GM18502 (cell line): ENCODE measurements around the gene RDH16.

ENCODE experiments used
- ATAC-seq: cut with Tn5 transposase; IDR thresholded peaks from one replicate; pipeline ENCODE4 v1.9.1; 2021; ENCODE audit warnings: mild to moderate bottlenecking; ENCODE audit not compliant: unreplicated experiment, poor library complexity

RDH16 gene, protein sequence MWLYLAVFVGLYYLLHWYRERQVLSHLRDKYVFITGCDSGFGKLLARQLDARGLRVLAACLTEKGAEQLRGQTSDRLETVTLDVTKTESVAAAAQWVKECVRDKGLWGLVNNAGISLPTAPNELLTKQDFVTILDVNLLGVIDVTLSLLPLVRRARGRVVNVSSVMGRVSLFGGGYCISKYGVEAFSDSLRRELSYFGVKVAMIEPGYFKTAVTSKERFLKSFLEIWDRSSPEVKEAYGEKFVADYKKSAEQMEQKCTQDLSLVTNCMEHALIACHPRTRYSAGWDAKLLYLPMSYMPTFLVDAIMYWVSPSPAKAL

DNA sequence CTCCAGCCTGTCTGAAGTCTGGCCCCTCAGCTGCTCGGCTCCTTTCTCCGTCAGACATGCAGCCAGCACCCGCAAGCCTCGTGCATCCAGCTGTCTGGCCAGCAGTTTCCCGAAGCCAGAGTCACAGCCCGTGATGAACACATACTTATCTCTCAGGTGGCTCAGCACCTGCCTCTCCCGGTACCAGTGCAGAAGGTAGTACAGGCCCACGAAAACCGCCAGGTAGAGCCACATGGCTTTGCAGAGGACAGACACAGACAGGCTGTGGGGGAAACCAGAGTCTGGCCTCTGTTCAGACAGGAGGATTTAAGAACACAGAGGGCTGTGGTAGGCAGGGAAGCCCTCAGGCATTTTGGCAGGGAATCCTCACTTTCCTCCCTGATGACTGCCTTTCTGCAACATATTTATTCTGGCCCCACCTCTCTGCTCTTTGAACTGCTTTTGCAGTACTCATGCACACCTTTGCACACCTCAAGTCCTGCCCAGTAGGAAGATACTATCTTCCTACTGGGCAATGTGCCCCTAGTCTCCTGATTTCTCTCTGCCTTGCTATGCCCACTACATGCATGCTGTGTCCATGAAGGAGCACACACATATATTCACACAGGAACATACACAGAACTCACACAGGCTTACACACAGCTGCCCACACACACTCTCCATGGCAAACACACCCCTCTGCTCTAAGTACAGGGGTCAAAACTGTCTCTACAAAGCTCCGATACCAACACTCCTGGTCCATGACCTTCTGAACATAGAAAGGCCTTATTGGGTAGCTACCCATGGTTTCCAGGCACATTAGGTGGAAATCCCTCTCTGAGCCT lies at the start of gene RDH16:
Gene RDH16 (minus strand): TSS at position 380 of the 824 bp plus-strand sequence. CDS start 146 bp downstream, at position 234.
- no peak for ATAC-seq

DNA sequence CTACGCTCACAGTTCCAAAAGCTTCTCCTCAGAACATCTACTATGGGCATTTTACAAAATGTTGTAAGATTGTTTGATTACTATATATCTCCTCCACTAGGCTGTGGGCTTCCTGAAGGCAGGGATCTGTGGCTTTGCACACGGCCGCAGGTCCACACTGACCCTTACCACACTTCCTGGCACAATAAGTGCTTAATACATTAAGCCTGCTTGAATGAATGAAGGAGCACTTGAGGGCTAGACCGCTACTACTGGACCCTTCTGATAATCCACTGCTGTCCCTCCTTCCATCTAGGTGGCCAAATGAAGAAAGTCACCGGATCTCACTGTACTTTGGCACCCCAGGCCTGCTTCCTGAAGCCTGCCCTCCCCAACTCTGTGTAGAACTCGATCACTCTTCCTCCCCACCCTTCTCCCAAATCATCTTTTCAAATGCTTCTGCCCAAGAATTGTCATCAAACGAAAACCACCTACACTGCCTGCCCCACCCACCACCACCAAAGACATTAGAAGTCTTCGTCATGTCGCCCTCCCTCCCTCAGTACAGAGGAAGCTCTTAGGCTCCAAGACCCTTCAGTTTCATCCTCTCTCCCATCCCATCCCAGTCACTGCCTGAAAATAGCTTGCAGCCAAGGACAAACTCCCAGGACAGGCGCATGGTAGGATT lies 49.5 kb upstream of the RDH16 start:
- ATAC-seq, result peak; percentile 4

DNA sequence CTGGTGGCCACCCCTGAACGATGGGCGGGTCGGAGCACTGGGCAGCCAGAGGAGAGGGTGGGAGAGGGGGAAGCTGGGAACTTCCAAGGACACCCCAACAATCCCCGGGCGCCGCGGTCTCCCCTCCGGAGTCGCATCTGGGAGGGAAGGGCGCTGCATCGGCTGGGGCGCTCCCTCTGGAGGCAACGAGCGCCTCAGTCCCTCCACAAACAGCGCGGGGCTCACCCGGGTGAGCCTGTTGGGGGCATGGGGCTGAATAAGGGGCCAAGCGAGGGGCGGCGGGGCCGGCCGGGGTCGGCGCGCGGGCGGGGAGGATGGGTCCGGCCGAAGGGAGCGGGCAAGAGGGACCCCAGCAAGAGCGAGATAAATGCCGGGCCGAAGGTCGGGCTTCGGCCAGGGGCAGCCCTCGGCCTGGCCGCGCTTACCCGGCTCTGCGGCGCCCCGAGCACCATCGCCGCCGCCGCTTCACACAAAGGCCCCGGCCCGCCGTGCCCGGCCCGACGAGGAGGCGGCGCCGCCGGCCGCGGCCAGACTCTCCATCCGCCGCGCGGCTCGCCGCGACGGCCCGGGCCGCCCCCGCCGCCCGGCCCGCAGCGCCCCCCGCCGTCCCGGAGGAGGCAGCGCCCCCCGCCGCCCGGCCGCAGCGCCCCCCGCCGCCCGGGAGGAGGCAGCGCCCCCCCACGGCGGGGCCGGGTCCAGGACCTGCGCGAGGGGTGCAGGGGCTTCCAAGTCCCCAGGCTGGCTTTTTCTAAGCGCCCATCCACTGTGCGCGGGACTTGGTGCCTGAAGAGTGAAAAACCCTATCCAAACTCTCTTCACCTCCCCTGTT lies 48.8 kb upstream of the RDH16 start, which contains the start of gene ZBTB39:
Gene ZBTB39 (minus strand): TSS at position 567 of the 829 bp plus-strand sequence. CDS start 1,629 bp downstream, outside the sequence.
- ATAC-seq, result peak; percentile 64

DNA sequence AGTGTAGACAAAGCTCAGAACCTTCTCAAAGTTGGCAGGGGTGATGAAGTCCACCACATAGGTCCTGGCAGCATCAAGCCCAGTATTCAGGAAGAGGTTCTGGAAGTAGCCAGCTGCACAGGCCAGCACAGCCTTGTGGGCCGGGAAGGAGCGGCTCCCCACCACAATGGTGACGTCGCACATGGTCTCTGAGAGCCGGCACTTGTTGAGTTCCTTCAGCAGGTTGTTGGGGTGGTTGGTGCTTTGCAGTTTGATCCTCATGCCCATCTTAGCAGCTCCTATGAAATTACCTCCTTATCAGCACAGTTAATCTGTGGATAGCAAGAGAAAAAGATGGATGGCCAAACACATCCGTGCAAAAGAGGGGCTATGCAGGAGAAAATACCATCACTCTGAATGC lies 47.2 kb upstream of the RDH16 start:
- no peak for ATAC-seq

DNA sequence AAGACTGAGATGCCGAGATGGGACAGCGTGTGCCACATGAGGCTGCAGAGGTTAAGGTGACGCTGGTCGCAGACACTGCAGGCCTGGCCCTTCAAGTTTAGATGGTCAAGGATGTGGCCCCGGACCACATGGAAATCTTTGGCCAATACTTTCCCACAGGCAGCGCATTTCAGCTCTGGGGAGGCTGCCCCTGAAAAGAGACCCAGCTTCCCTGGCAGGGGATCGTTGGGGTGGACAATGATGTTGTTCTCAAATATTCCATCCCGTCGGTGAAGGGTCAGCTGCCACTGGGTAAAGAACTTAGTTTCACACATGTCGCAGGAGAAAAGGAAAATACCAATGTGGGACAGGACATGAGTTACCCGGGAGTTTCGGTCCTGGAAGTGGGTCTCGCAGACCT lies 46.0 kb upstream of the RDH16 start:
- no peak for ATAC-seq

DNA sequence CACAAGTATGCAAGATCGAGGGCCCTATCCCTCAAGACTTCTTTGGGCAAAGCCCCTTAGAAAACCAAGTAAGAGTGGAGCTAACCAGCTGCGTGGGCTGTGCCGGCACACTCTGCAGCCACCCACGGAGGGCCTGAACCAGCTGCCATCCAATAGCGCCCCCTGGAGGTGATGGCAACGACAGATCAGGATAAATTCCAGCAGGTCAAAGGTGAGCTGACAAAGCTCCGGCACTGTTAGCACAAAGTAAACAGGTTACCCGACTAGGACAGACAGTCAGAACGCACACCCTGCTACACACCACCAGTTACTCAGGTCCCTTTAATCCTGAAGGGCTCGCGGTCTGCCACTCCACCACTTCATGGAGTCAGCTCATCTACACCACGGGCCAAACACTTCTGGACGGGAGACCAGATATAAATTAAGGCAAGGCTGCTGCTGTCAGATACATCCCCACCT lies 44.1 kb upstream of the RDH16 start:
- no peak for ATAC-seq

DNA sequence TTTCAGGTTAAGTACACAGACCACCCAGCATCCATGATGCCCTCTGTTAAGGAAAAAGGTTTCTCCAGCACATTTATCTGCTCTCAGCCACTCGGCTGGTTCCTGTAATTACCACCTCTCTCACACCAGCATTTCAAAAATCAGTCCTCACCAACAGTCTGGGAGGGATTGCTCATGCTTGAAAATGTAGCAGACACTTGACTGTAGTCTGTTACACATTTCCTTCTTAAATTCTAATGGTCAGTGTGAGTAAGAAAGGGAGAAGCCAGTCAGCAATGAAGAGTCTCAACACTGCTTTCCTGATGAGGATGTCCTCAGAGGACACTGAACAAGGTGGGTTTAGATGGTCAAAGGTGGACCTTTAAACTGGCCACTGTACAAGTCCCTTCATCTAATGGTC lies 43.0 kb upstream of the RDH16 start:
- ATAC-seq, result no peak

DNA sequence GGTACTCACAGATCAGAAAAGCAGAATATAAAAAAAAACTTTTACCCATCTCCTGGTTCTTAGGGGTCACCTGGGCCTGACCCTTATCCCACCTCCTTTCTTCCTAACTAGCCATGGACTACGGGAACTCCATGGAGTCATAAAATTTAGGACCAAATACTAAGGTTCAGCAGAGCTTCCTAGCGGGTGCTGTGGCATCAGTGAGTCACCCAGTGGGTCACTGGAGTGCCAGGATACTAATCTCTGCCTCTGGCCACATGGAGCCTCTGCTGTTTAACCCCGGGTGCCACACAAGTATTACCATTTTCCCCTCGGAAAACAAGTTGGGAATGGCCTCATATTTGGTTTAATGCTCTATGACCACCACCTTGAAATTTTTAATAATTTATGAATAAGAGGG lies 42.0 kb upstream of the RDH16 start:
- no peak for ATAC-seq

DNA sequence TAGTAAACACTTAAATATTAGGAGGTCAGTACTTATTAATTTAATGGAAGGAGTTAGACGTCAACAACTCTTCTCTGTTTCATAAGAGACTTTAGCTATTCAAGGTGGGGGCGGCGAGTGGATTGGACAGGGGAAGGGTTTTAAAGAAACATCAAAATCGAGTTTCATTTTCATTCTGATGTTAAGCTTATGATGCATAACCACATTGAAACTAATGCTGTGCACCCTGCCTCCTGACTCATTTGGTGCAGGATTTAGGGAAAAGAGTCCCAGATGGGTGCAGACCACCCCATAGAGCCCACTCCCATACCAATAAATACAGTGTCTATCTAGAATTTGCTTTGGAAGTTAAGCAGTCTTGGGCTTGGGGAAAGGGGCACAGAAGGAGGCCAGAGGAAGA lies 41.6 kb upstream of the RDH16 start:
- peak; percentile 86 for ATAC-seq

DNA sequence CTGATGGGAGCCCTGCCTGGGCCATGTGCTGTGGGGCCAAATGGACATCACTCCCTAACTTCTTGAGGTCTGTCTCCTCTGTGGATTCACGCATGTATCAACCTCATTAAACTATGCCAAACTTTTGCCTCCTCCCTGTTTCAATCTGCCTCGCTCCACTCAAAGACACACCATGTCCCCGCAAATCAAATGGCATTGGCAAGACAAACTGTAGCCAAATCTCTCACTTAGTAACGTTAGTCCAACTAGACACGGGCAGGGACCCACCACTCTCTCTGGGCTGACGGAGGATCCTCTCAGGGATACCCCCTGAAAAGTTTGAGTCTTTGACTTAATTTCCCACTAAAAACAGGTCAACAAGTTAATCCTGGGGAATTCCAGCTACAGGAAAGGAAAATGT lies 40.9 kb upstream of the RDH16 start:
- ATAC-seq, result no peak

DNA sequence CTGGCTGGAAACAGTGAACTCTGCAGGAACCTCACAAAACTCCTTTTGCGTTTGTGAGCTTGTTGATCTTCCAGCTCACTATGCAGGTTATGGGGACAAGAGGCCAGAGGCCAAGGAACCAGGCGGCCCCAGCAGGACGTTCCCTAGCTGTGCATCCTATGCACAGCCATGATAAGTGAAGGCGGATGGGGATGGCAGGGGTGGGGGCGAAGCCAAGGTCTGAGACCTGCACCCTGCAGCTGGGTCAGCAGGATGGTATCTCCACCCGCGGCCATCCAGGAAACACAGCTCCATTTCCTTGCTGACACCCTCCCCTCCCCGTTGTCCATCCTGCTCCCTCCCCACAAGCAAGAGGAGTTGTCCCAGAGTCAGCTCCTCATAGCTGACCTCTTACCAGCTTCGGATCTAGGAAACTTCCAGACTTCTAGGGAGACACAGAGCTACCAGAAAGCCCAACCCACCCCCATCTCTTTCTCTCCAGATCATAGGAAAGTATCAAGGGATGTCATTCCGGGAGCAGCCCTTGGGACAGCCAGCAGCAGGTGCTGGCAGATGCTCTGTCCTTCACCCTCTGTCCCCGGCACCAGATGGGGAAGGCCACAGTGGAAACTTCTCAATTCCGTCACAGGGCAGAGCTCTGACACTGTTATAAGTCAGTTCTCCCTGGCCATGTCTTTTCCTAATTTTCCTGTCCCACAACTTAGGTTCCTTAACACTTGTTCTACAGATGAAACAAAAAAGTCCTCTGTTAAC lies 39.6 kb upstream of the RDH16 start:
- ATAC-seq, result no peak

DNA sequence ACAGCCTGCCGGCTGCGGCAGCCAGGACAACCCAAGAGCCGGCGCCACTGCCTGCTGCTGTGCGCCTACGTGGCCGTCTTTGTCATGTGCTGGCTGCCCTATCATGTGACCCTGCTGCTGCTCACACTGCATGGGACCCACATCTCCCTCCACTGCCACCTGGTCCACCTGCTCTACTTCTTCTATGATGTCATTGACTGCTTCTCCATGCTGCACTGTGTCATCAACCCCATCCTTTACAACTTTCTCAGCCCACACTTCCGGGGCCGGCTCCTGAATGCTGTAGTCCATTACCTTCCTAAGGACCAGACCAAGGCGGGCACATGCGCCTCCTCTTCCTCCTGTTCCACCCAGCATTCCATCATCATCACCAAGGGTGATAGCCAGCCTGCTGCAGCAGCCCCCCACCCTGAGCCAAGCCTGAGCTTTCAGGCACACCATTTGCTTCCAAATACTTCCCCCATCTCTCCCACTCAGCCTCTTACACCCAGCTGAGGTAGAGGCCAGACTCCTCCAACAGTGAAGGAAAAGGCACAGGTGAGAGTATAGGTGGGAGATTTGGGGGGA lies 38.6 kb upstream of the RDH16 start:
- no peak for ATAC-seq

DNA sequence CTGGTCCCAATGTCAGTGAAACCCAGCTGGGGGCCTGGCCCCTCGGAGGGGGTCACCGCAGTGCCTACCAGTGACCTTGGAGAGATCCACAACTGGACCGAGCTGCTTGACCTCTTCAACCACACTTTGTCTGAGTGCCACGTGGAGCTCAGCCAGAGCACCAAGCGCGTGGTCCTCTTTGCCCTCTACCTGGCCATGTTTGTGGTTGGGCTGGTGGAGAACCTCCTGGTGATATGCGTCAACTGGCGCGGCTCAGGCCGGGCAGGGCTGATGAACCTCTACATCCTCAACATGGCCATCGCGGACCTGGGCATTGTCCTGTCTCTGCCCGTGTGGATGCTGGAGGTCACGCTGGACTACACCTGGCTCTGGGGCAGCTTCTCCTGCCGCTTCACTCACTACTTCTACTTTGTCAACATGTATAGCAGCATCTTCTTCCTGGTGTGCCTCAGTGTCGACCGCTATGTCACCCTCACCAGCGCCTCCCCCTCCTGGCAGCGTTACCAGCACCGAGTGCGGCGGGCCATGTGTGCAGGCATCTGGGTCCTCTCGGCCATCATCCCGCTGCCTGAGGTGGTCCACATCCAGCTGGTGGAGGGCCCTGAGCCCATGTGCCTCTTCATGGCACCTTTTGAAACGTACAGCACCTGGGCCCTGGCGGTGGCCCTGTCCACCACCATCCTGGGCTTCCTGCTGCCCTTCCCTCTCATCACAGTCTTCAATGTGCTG lies 38.0 kb upstream of the RDH16 start:
- ATAC-seq, result no peak

DNA sequence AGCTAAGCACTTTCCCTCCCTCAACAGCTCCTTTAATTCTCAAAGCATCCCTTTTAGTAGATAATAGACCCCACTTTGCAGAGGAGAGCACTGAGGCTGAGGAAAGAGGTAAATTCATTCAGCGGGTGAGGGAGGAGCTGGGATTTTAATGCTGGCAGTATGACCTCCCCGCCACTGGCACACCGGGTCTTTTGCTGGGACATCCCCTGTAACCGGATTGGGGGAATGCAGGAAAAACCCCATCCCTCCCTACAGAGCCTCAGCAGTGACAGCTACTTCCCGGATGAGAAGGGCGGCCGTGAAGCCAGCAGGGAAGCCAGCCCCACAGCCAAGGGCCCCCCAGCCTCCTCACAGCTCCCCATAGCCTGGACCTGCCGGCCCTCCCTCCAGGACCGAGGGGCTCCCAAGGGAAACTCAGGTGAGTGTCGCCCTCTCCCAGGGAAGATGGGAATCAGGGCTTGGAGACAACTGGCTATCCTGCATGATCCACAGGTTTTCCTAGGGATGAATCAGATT lies 36.9 kb upstream of the RDH16 start:
- ATAC-seq, result no peak

DNA sequence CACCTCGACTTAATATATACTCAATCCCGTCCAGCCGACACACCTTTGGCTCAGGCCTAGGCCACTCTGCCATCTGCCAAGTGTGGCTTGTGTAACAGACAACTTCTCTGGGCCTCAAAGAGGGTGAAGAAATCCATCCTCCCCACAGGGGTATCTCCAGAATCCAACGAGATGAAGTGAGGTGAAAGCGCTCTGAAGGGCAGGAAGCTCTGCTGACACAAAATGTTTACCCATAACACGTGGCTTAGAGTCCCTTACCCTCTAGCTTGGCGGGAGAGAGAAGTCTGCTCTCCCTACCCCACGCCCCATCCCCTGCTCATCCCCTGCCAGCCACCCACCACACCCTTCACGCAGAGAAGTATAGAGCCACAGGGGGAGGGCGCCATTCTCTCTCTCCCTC lies 35.9 kb upstream of the RDH16 start:
- no peak for ATAC-seq

DNA sequence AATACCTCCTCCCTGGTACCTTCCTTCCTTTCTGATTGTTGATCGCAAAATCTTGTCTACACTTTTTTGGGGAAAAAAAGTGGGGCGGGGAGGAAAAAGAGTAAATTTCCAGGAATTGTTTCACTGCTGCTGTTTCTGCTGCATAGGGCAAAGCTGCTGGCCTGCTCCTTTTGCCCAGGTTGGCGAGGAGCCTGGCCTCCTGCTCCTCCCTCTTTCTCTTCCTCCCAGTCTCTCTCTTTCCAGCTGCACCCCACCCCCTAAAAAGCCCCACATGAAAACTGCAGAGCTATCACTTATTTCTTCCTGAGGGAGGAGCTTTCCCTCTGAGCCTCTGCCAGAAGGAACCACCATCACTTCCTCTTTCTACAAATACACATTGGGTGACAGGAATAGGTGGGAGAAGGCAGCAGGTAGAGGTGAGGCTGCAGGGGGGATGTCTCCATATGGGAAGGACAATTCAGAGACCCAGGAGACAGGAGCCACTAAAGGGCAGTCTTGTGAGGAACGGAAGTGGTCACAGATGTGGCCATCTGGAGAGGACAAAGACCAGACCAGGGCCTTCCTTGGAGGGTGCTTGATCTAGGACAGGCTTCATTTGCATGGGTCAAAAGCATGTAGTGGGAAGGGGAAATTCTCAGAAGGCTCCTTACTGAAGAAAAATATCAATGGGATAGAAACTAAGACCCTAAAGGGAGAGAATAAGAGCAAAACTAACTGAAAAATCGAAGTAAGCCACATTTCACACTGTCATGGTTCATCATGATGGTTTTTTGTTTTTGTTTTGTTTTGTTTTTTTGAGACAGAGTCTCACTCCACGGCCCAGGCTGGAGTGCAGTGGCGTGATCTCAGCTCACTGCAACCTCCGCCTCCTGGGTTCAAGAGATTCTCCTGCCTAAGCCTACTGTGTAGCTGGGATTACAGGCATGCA lies 34.2 kb upstream of the RDH16 start:
- ATAC-seq, result no peak

DNA sequence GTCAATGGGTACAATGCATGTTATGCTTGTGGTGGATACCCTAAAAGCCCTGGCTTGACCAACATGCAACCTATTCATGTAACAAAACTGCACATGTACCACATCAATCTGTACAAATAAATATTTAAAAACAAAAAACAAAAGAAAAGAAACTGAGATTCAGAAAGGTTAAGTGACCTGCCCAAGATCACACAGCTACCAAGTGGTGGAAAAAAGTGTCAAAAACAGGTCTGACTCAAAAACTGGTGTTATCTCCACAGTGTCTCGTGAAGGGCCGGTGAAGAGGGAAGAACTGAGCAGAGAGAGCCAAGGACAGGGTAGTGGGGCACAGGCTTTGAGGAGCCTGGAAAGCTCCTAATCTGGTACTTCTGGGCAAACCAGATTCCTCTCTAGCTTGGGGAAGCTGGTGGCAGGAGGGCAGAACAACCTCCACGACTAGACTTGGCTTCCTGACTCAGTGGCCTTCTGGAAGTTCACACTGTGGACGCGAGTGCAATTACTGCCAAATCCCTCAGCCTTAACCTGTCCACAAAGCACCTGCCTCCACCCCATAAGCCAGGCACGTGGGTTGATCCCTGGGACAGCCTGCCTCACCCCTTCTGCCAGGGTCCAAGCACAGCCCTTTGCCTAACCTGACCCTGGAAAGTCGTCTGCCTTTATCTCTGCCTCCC lies 33.4 kb upstream of the RDH16 start:
- no peak for ATAC-seq
